ENCODE results near the gene BEX1.
"Not testable (repeated sequence)": the region's sequence is repeated elsewhere in the genome, so short reads cannot be mapped to it uniquely, and the experiment has no call there.

The BEX1 gene

GRCh38 chrX:103063918-103064434 lies at the start of gene BEX1:
Gene BEX1, minus strand, starts transcription at chrX:103064171. Its CDS starts 897 bp downstream, at chrX:103063274.
- no peak within 1 kb of the TSS for H3K4me3 ChIP-seq (ENCODE audit: low read length)
- TF ChIP-seq ZNF274 (IDR thresholded peaks at IDR 0.05; ENCODE audit: low read depth, low read length) = no peak

- not testable (repeated sequence) for H3K4me3 ChIP-seq (ENCODE audit: low read length)
Measured at GRCh38 chrX:103109497-103109896, 45.5 kb upstream of the BEX1 start.

- H3K4me3 ChIP-seq (ENCODE audit: low read length) = no peak overlapping the region
- no peak for TF ChIP-seq ZNF274 (IDR thresholded peaks at IDR 0.05; ENCODE audit: low read depth, low read length)
Measured at GRCh38 chrX:103107836-103108235, 43.9 kb upstream of the BEX1 start.

GRCh38 chrX:103107227-103107737 lies 43.3 kb upstream of the BEX1 start:
- not testable (repeated sequence) for H3K4me3 ChIP-seq (ENCODE audit: low read length)

- not testable (repeated sequence) for H3K4me3 ChIP-seq (ENCODE audit: low read length)
Measured at GRCh38 chrX:103104370-103104769, 40.4 kb upstream of the BEX1 start.

GRCh38 chrX:103103866-103104265 lies 39.9 kb upstream of the BEX1 start:
- not testable (repeated sequence) for H3K4me3 ChIP-seq (ENCODE audit: low read length)

GRCh38 chrX:103101299-103102042 lies 37.5 kb upstream of the BEX1 start:
- no peak for TF ChIP-seq ZNF274 (IDR thresholded peaks at IDR 0.05; ENCODE audit: low read depth, low read length)
- H3K4me3 ChIP-seq (ENCODE audit: low read length) = no peak overlapping the region

GRCh38 chrX:103100484-103100883 lies 36.5 kb upstream of the BEX1 start:
- no peak for TF ChIP-seq ZNF274 (IDR thresholded peaks at IDR 0.05; ENCODE audit: low read depth, low read length)
- H3K4me3 ChIP-seq (ENCODE audit: low read length) = no peak overlapping the region

GRCh38 chrX:103099691-103100090 lies 35.7 kb upstream of the BEX1 start:
- no peak for TF ChIP-seq ZNF274 (IDR thresholded peaks at IDR 0.05; ENCODE audit: low read depth, low read length)
- H3K4me3 ChIP-seq (ENCODE audit: low read length) = no peak overlapping the region

- no peak for TF ChIP-seq ZNF274 (IDR thresholded peaks at IDR 0.05; ENCODE audit: low read depth, low read length)
Measured at GRCh38 chrX:103098488-103098887, 34.5 kb upstream of the BEX1 start.

GRCh38 chrX:103092942-103093341 lies 29.0 kb upstream of the BEX1 start, which contains the start of gene NXF3:
Gene NXF3, minus strand, starts transcription at chrX:103093143. Its CDS starts 120 bp downstream, at chrX:103093023.
- no peak for TF ChIP-seq ZNF274 (IDR thresholded peaks at IDR 0.05; ENCODE audit: low read depth, low read length)
- no peak within 1 kb of the TSS for H3K4me3 ChIP-seq (ENCODE audit: low read length)

More at GRCh38 chrX:103098488-103098887, 34.5 kb upstream of the BEX1 start:
- H3K4me3 ChIP-seq (ENCODE audit: low read length) = no peak overlapping the region

GRCh38 chrX:103081051-103081450 lies 17.1 kb upstream of the BEX1 start:
- no peak for TF ChIP-seq ZNF274 (IDR thresholded peaks at IDR 0.05; ENCODE audit: low read depth, low read length)

GRCh38 chrX:103073467-103073866 lies 9.5 kb upstream of the BEX1 start:
- TF ChIP-seq ZNF274 (IDR thresholded peaks at IDR 0.05; ENCODE audit: low read depth, low read length) = no peak
- H3K4me3 ChIP-seq (ENCODE audit: low read length) = no peak overlapping the region

More at GRCh38 chrX:103081051-103081450, 17.1 kb upstream of the BEX1 start:
- no peak overlapping the region for H3K4me3 ChIP-seq (ENCODE audit: low read length)

- TF ChIP-seq ZNF274 (IDR thresholded peaks at IDR 0.05; ENCODE audit: low read depth, low read length) = no peak
- H3K4me3 ChIP-seq (ENCODE audit: low read length) = no peak overlapping the region
Measured at GRCh38 chrX:103066606-103067005, 2.6 kb upstream of the BEX1 start.

- H3K4me3 ChIP-seq (ENCODE audit: low read length) = no peak overlapping the region
- no peak for TF ChIP-seq ZNF274 (IDR thresholded peaks at IDR 0.05; ENCODE audit: low read depth, low read length)
Measured at GRCh38 chrX:103063191-103063845, 653 bp downstream of the BEX1 start.
